Activated gamma-delta T cell (primary cell): ENCODE results near the gene CEP78.

Experiments used
- DNase-seq: peaks from one replicate; lab custom pipeline; 2025; lab: John Stamatoyannopoulos, UW

CEP78 gene

DNA sequence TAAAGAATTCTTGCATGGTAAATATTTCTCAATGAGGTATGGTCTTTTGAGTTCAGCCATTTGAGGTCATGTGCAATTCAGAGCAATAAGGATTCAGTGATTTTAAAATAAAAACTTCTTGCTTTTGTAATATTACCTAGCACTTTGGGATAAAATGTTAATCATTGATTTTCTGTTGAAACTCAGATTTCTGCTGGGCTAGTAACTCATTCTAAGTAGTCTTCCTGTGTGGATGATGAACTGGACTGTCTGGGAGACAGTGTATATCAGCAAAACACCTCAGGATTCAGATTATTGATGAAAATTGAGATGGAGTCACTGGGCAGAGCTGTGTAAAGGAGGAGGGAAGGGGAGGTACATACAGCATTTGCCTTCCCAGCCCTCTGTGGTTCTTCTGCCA is 50.2 kb downstream of the CEP78 start:
- DNase-seq = no peak

DNA sequence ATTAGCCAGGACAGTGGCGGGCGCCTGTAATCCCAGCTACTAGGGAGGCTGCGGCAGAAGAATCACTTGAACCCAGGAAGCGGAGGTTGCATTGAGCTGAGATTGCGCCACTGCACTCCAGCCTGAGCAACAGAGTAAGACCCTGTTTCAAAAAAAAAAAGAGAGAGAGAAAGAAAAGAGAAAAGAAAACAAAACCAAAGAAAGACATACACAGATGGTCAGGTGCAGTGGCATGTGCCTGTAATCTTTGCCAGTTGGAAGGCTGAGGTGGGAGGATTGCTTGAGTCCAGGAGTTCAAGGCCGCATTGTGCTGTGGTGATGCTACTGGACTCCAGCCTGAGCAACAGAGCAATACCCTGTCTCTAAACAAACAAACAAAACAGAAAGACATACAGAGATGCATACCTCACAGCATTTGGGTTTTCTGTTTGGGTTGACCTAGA is 51.1 kb downstream of the CEP78 start:
- no peak for DNase-seq

DNA sequence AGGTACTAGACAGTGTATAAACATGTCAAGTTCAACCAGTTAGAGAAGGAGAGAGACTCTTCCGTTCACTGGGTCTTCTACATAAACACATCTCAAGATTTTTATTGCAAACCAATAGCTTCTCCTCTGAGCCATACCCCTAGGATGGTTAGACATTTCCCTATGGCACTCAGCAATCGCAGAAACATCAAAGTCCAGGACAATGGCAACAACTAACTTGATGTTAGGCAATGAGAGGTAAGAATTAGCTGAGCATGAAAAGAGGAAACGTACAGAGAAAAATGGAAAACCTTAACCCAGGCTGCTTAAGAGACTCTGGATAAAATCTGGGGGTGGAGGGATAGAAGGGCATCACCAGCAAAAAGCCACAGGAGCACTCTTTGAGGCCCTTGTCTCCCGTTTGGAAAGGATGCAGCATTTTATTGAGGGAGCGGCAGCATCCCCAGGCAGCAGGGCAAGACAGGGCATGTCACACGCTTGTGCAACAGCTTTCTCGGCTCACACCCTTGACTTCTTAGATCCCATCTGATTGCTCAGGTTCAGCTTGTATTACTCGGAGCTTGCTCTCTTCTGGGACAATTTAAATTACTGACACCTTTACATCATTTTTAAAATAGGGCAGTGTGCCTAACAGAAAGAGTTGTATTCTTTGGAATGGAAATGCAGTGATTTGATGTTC is 52.5 kb downstream of the CEP78 start:
- no peak for DNase-seq

DNA sequence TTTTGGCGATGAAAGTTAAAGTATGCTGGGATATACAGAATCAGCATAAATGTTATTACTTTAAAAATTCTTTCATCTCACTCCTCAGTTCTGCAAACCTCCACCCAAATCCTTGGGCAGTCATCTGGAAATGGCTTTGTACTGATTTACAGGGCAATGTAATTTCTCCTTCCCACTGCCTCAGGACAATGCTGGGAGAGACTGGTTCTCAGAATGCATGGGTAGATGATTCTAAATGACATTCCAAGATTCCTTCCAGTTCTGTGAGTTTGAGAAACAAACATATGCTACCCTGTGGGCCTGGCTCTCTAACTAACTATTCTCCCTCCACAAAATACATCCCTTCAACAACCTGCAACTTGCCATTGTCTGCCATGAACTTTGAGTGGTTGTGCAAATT is 53.6 kb downstream of the CEP78 start:
- no peak for DNase-seq

DNA sequence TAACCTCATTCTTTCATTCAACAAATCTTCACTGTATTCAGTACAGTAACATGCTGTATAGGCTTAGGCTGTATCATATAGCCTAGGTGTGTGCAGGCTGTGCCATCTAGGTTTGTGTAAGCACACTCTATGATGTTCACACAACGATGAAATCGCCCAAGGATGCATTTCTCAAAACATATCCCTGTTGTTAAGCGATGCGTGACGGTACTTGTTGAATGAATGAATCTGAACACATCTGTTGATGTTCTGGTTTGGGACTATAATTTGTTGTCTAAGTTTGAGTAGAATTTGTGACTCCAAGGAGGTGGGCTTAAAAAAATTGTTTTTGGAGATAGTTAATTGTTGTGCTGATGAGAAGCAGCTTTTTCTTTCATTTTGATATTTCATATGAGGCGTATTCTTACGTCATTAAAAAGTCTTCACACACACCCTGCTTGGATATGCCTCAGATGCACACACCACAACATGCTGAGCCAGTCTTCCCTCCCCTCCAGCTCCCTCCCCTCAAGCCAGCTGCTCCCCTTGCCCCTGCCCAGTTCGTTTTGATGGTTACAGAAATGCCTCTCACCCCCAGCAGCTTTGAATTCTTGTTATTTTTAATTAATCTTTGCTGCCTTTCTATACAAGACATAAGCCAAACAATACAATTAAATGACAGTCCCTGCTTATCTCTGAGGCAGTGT is 55.5 kb downstream of the CEP78 start:
- DNase-seq = no peak

DNA sequence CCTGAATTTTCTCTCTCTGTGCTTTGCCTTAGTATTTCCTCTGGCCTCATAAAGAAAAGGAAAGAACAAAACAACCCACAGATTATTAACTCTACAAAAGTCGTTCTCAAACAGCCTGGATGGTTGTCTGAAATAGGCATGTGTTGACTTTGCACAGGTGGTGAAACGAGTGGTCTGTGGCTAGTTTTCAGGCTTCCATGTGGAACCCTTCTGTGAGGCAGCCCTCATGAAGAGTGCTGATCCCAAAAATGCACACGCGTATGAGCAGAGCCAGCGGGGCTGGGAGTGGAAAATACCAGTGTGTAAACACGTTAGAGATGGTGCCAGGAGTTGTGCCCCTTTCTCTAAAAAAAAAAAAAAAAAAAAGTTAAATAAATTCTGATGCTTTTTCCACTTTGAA is 56.2 kb downstream of the CEP78 start:
- DNase-seq = no peak

DNA sequence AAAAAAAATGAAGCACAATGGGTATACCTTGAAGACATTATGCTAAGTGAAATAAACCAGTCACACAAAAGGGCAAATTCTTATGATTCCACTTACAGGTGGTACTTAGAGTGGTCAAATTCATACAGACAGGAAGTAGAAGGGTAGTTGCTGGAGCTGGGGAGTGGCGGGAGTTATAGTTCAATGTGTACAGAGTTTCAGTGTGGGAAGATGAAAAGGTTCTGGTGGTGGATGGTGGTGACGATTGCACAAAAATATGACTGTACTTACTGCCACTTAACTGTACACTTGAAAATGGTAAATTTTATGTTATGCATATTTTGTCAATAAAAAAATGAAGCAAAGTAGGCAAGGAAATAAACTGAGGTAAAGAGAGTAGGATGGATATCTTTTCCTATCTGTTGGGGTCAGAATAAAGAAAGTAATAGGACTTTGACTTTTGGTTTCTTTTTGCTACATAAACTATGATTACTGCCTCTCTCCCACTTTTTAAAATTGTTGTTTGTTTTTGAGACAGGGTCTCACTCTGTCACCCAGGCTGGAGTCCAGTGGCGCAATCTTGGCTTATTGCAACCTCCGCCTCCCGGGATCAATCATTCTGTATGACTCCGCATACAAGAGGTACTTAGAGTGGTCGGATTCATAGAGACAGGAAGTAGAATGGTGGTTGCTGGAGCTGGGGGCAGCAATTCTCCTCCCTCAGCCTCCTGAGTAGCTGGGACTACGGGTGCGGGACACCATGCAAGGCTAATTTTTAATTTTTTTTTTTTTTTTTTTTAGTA is 57.0 kb downstream of the CEP78 start:
- DNase-seq = no peak

DNA sequence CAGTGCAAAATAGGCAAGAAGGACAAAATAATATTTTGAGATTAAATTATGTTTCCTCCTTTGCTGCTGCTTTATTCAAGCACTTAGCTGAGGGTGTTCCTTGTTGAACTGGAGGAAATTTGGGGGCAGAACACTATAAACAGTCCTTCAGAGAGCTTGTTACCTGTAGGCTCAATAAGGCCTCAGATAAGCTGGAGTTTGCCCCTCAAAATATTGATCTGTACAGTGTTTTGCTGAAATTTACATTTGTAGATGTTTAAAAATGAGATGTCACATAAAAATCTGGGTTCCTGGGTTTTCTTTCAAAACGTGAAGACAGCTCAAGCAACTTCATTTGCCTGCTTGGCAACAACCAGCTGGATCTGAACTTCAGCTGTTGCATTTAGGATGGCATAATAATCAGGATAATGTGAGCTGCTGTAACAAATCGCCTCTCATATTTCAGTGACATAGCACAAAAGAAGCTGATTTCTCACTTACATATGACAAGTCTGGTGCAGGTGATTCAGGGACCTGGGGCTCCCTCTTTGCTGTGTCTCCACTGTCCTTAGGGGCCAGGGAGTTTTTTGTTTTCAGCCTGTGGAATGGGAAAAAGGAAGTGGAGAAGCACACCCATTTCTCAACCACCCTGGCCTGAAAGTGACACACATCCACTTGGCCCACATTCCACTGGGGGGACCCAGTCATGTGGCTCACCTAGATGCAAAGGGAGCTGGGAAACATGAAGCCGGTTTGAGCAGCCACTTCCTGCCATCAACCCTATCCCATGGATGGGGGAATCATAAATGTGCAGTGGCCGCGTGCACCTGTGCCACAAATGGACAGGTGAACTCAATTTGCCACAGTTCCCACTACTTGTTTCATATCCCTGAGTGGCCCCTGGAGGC is 58.7 kb downstream of the CEP78 start:
- DNase-seq = no peak

DNA sequence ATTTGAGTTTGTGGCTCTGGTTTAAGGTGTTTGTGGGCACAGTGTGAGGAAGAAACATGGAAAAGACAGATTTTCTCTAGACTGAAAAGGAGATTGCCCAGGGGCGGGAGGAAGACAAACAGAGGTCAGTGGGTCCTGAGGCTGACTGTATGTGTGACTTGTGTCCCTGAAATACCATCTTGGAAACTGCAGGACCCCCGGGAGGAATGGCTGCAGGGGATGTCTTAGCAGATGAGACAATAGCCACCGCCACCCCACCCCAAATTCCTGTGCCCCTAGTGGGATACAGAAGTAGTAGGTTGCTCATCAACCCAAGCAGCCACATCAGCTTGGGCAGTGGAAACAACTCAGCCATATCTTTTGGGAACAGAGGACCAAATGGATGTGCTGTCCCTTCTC is 59.3 kb downstream of the CEP78 start:
- DNase-seq = no peak

DNA sequence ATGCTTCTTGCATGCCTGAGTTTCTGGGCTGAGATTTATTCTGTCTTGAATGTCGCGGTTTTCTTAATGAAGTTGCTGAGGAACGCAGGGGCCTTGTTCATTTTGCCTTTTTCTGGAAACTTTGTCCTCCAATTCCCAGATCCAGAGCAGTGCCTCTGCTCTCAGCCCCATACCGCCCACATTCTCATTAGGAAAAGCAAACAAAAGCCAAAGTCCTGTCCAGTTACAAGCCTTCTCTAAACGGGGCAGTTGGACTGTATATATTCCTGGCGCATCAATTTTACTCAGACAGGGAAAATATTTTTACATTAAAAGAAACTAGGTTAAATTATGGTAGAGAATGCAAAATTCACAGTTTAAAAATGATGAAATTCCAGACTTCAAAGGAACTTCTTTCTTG is 59.9 kb downstream of the CEP78 start:
- DNase-seq = no peak

DNA sequence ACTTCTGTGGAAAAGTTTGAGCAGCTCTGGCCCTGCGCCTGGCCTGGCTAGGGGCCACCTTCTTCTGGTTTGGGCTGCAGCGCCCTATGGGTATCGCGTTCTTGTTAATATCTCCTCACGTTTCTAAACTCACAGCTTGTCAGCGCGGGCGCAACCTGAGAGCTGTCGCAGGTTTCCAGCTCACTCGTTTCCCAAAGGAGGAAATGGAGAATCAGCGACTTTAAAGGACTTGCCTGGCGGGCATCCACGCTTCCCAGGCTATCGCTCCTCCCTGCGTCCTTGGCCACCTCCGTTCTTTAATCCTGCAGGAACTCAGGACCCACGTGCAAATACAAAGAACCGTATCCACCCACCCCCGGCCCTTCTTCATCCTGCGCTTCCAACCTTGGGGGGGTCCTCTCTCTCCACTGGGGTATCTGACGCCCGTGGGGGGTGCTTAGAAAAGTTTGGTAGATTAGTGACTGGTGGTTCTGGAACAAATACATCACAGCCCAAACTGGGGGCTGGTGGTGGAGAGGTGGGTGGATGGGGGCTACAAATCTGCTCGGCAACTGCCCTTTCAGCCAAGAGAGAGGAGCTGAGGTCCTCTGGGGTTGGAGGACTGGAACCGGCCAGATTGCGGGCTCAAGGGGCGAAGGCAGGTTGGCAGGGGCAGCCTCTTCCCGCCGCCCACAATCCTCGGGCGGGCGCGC is 60.5 kb downstream of the CEP78 start:
- no peak for DNase-seq

DNA sequence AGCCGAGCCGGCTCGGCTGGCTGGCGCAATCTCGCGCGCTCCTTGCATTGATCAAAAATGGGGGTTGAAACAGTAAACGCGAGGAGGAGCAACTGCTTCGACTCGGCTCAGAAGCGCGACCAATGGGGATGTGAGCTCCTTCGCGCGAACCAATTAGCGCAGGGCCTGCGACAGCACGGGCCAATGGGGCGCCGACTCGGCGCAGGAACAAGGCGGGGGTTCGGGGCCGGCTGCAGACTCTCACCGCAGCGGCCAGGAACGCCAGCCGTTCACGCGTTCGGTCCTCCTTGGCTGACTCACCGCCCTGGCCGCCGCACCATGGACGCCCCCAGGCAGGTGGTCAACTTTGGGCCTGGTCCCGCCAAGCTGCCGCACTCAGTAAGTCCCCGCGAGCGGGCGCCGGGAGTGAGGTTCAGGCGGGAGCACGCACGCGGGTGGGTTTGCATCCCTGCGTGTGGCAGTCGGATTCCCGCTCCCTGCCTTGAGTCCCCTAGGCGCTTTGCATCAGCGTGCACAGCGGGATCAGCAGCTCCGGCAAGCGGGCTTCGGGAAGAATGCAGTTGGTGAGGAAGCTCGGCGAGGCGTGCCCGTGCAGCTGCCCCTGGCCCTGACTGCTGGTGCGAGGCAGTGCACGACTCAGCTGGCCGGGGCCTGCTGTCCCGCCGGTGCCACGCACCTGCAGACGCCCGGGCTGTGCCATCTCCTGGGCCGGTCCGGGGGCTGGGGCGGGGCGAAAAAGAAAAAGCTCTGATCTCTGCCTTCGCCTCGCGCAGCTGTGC is 61.2 kb downstream of the CEP78 start, which contains the start of gene PSAT1:
PSAT1 (plus strand) TSS at position 233 of the 779 bp plus-strand sequence; CDS start at position 319, 86 bp downstream.
- peak; percentile 69 for DNase-seq

DNA sequence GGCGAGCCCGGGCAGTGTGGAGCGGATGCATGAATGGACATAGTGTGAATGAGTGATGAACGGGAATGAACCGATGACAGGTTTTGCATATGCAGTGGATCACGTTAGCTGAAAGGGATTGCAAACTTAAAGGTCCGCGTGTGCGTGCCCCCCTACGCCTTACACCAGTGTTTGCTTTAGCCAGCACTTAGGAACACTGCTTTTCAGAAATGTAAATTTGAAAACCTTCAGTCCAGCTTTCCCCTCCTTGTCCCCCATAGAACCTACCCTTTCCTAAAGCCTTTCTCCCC is 61.7 kb downstream of the CEP78 start:
- no peak for DNase-seq

DNA sequence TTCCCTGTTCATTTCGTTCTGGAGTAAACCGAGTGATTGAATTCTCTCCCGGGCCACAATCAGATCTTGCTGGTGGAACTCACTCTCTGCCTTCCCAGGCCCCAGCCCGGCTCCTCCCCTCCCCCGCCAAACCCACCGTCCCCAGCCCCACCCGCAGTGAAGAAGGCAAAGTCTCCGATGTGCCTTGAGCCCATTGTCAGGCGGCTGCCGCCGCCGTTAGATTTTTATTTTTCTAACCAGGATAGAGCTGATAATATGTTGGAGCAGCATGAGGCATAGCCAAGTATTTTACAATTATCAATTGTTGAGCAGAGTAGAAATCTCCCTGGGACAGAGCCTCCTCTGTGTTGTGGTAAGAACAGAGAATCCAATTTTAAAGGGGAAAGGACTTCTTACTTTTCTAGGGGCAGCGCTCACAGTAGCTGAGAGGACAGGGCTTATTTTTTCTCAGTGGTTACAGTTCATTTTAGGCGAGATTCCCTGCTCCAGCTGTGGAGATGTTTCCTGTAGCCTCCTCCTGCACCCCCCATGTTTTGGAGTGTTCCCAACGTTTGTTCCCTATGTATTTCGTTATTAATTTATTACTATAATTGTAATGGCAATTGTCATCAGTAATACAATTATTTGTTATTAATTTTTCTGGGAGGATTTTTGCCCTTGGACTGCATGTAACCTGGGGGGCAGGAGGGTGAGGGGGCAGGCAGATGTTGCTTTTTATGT is 62.3 kb downstream of the CEP78 start:
- no peak for DNase-seq

DNA sequence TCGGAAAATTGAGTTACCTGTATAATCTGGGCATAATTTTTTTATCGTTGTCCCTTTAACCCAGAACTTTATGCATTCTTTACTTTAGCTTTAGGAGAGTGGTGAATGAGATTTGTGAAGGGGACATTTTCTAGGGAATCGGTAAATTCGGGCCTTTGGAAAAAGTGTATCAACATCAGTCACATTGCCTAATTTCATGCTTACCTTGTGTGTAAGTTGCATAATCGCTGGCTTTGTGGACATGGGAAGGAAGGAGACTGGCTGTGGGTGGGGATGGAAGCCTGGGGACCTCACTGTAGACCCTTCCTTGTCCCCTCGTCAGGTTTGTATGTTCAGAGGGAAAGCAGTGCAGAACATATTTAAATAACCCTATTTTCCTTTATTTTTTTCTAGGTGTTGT is 64.3 kb downstream of the CEP78 start:
- no peak for DNase-seq

DNA sequence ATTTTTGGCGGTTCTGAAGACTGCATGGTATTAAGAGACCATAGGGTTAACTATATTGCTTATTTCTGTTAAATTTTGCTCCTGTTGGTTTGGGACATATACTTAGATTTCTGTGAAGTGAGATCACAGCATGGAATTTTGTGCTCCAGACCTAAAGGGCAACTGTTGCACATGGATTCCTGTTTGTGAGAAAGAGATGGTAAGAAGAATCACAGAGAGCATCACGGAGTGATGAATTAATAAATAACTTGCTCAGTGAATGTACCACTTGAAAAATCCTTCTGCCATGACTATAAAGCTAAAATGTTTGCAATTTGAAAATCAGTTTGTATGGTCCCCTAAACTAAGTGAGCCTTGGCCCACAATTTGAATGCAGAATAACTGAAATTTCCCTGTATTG is 65.6 kb downstream of the CEP78 start:
- DNase-seq = no peak

DNA sequence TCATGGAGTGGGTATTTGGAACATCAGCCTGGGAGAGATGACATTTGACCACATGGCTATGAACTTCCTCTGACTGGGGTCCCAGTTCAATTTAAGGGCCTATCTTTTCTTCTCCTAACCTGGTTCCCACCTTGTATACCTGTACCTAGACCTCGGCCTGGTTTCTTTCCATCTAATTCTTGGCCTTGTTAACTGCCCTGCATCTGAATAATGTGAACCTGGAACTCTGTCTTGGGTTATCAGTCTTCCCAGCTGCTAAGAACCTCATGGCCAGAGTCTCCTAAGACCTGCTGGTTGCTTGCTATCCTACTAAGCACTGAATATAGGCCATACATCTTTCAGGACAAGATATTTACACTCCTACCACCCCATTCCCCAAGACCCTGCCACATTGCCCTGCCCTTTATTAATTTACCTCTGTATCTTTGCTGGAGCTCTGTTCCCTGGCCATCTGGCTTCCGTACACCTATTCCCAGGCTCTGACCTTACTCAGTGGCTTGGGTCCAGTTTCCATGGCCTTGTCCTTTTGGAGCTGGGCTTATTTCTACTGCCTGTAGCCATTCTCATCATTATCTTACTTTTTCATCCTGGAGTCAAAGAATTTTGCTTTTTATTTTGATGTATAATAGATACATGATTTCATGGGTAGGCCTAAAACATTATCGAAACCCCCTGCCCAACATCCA is 67.6 kb downstream of the CEP78 start:
- no peak for DNase-seq

DNA sequence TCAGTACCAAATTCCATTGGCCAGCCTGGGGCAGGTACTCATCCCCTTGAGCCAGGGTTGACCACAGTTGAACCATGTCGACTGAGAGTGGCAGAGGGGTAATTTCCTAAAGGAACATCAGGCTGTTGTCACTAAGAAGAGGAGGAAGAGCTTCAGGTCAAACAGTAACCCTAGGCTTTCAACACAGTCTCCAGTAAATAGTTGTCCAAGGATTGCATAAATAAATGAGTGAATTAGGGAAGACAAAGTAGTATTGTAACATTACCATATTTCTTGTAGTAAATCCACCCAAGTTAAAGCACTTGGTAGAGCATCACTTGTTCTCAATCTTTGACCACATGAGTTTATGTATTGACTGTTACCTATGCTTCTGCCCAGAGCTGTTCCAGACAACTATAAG is 68.5 kb downstream of the CEP78 start:
- no peak for DNase-seq
